K562 (cell line): Measurements from ENCODE around the gene XPR1. TPM values are rescaled to one million over a fixed set of nuclear protein-coding genes. Genes with fewer than 3 reads are reported as not detected.

ENCODE experiments used
- ATAC-seq: fragments of 200-7000 bp; cut with Tn5 transposase; 3 replicates; pipeline ENCODE4 v1.9.1; 2020; ENCODE audit warnings: moderate library complexity
- BruUV-seq: library from RNA; stranded (reverse); fragments of 400-500 nt; replicated peaks from 2 replicates; lab custom pipeline; 2021; lab: Mats Ljungman, UMichigan
- CTCF ChIA-PET: fragments of 300-600 bp; formaldehyde crosslinking; extraction: SDS; loops from one replicate; lab custom pipeline; 2021; ENCODE audit warnings: low intra/inter-chr PET ratio; lab: Yijun Ruan, JAX
- POLR2A ChIA-PET: fragments of 300-600, 350-650 bp; sonication (Branson Sonifier 250); formaldehyde crosslinking; extraction: SDS; loops from one replicate; lab custom pipeline; 2021; ENCODE audit warnings: antibody characterized with exemption, inconsistent platforms; lab: Yijun Ruan, JAX
- DNase-seq, 4 experiments: peaks; one replicate each; pipeline versions ENCODE4 v3.0.0 to v3.0.0-alpha.2; 2011 to 2018; ENCODE audit warnings: low spot score in 3 of 4, mixed read lengths in 3 of 4; ENCODE audit errors: extremely low read depth in 1 of 4
- FAIRE-seq: peaks from 2 replicates; lab custom pipeline; 2011; peaks lifted over from hg19 to GRCh38; lab: Jason Lieb, UNC
- H2AFZ ChIP-seq: 2 replicates; pipeline ENCODE4 v1.6.0; 2011; ENCODE audit warnings: low read depth, low read length, control low read depth, inconsistent platforms
- H3K27ac ChIP-seq: fragments of 200-600 bp; 3 replicates; pipeline ENCODE4 v1.8.0; 2011; ENCODE audit warnings: low read depth, mild to moderate bottlenecking, control low read depth, inconsistent platforms, low read length, moderate library complexity, mixed read lengths; ENCODE audit errors: extremely low read depth
- H3K27me3 ChIP-seq, 2 experiments: fragments of 300-600 bp in 1 of 2; 2 replicates in 1 of 2; 3 replicates in 1 of 2; pipeline versions ENCODE4 v1.6.0 to v1.8.0; 2011; ENCODE audit warnings: inconsistent platforms in 2 of 2, low read length in 2 of 2, mild to moderate bottlenecking in 1 of 2, mixed read lengths in 1 of 2, moderate library complexity in 1 of 2; ENCODE audit not compliant: control insufficient read depth in 2 of 2, insufficient read depth in 2 of 2
- H3K36me3 ChIP-seq: fragments of 300-600 bp; 3 replicates; pipeline ENCODE4 v1.8.0; 2011; ENCODE audit warnings: mild to moderate bottlenecking, low read length, inconsistent platforms; ENCODE audit not compliant: control insufficient read depth, insufficient read depth
- H3K4me1 ChIP-seq, 2 experiments: fragments of 200-600 bp in 1 of 2; replicated peaks in 1 of 2; 2 replicates in 1 of 2; 3 replicates in 1 of 2; pipeline versions ENCODE4 v1.5.1 to v1.8.0; 2011; ENCODE audit warnings: inconsistent platforms in 2 of 2, low read length in 2 of 2, mild to moderate bottlenecking in 1 of 2, mixed read lengths in 1 of 2, moderate library complexity in 1 of 2; ENCODE audit not compliant: control insufficient read depth in 2 of 2, insufficient read depth in 2 of 2
- H3K4me2 ChIP-seq: 2 replicates; pipeline ENCODE4 v1.6.1; 2011; ENCODE audit warnings: low read length, control low read depth, inconsistent platforms, mixed read lengths; ENCODE audit not compliant: insufficient read depth
- H3K4me3 ChIP-seq: fragments of 200-600 bp; sonication (generic), shearing (Covaris generic); 2 replicates; pipeline ENCODE4 v1.5.1; 2016; ENCODE audit warnings: control low read depth, inconsistent platforms
- H3K79me2 ChIP-seq: fragments of 200-600 bp; 3 replicates; pipeline ENCODE4 v1.8.0; 2011; ENCODE audit warnings: low read length, inconsistent platforms; ENCODE audit not compliant: control insufficient read depth, insufficient read depth
- H3K9ac ChIP-seq, 2 experiments: 2 replicates each; pipeline versions ENCODE4 v1.6.0 to v1.6.1; 2011; ENCODE audit warnings: low read depth in 2 of 2, low read length in 2 of 2, control low read depth in 1 of 2, inconsistent platforms in 1 of 2, mild to moderate bottlenecking in 1 of 2, mixed read lengths in 1 of 2; ENCODE audit not compliant: insufficient read depth in 1 of 2
- H3K9me1 ChIP-seq: one replicate; pipeline ENCODE4 v1.6.0; 2011; ENCODE audit warnings: inconsistent platforms, mild to moderate bottlenecking, low read length, moderate library complexity; ENCODE audit not compliant: control insufficient read depth, insufficient read depth
- H3K9me3 ChIP-seq: replicated peaks from 2 replicates; pipeline ENCODE4 v1.5.1; 2011; ENCODE audit warnings: low read depth, low read length, inconsistent platforms; ENCODE audit not compliant: control insufficient read depth, insufficient read depth
- H4K20me1 ChIP-seq: replicated peaks from 2 replicates; pipeline ENCODE4 v1.6.1; 2011; ENCODE audit warnings: low read length, inconsistent platforms, mixed read lengths; ENCODE audit not compliant: control insufficient read depth, insufficient read depth
- MEIS2 ChIP-seq: fragments of 450-650 bp; IDR thresholded peaks from 2 replicates; pipeline ENCODE4 v1.6.1; 2014; ENCODE audit warnings: mild to moderate bottlenecking; ENCODE audit not compliant: partially characterized antibody
- RFX1 ChIP-seq: fragments of 450-650 bp; IDR thresholded peaks from 2 replicates; pipeline ENCODE4 v1.6.1; 2016; ENCODE audit warnings: mild to moderate bottlenecking, moderate library complexity
- TGIF2 ChIP-seq: sonication (generic); formaldehyde crosslinking; IDR thresholded peaks from 2 replicates; pipeline ENCODE4 v1.8.1; 2022; ENCODE audit warnings: mild to moderate bottlenecking, missing genetic modification reagents, moderate library complexity
- WGBS: fragments of 100-300 bp; shearing (Covaris generic); methylation state at CpG from one replicate; pipeline ENCODE4 v1.1.6; 2016; ENCODE audit warnings: low coverage, mixed read lengths; ENCODE audit not compliant: insufficient coverage; ENCODE audit errors: missing lambda C conversion rate; 5-methylcytosine and 5-hydroxymethylcytosine counted together
- in situ Hi-C: fragments of 300-500 bp; cut with MboI; formaldehyde crosslinking; loops from 4 replicates; pipeline ENCODE4 v1.15.0; 2018; ENCODE audit warnings: inconsistent platforms, mixed read lengths
- intact Hi-C: fragments of 100-400 bp; cut with micrococcal nuclease; formaldehyde crosslinking; loops from 2 replicates; pipeline ENCODE4 v1.14.2; 2022
- polyA plus RNA-seq, 8 experiments: library from polyadenylated mRNA; depleted of rRNA in 4 of 8; stranded (reverse) in 5 of 8; unstranded in 3 of 8; fragments of >200 nt; fragmentation: Nextera tagmentation in 2 of 8; fragmentation: Illumina TruSeq in 1 of 8; extraction: Ambion mirVana in 2 of 8; extraction: Trizol in 1 of 8; gene quantifications; 2 replicates each; pipeline versions ENCODE4 v1.2.1 to v1.2.3, GENCODE V29; 2011 to 2014; ENCODE audit warnings: inconsistent platforms in 1 of 8, missing spikeins in 1 of 8
- total RNA-seq, 7 experiments: library from RNA; depleted of rRNA in 6 of 7; stranded (reverse); fragments of >200 nt in 6 of 7; fragmentation: Illumina TruSeq in 2 of 7; extraction: Trizol in 2 of 7; gene quantifications; 2 replicates each; pipeline versions ENCODE4 v1.2.1 to v1.2.3, GENCODE V29; 2011 to 2021; ENCODE audit warnings: low replicate concordance in 1 of 7
- TF ChIP-seq, protein P1 (sequence below): sonication (generic); formaldehyde crosslinking; IDR thresholded peaks from 2 replicates; pipeline ENCODE4 v1.8.0; 2022; ENCODE audit warnings: mild to moderate bottlenecking, missing genetic modification reagents, borderline replicate concordance
- TF ChIP-seq, protein P2 (sequence below): fragments of 450-650 bp; IDR thresholded peaks from 2 replicates; pipeline ENCODE4 v1.6.1; 2016

XPR1 gene
- total and polyA plus RNA-seq, 9 of the 15 experiments (the other 6 are each of a cell fraction or from before 2014, with no cell fraction given), result 3.0 to 66.2 (median 38.6) TPM

DNA sequence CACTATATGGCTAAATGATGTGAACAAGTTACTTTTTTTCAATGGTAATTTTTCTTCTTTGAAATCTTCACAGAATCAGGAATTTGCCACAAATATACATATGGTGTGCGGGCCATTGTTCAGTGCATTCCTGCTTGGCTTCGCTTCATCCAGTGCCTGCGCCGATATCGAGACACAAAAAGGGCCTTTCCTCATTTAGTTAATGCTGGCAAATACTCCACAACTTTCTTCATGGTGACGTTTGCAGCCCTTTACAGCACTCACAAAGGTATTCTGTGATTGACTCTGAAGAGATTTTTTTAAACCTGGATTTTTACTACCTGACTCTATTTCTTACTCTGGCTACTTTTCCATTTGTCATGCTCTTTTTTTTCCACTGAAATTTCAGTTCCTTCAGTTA lies 204.6 kb downstream of the XPR1 start (continued):
- TF ChIP-seq, protein P1, sequence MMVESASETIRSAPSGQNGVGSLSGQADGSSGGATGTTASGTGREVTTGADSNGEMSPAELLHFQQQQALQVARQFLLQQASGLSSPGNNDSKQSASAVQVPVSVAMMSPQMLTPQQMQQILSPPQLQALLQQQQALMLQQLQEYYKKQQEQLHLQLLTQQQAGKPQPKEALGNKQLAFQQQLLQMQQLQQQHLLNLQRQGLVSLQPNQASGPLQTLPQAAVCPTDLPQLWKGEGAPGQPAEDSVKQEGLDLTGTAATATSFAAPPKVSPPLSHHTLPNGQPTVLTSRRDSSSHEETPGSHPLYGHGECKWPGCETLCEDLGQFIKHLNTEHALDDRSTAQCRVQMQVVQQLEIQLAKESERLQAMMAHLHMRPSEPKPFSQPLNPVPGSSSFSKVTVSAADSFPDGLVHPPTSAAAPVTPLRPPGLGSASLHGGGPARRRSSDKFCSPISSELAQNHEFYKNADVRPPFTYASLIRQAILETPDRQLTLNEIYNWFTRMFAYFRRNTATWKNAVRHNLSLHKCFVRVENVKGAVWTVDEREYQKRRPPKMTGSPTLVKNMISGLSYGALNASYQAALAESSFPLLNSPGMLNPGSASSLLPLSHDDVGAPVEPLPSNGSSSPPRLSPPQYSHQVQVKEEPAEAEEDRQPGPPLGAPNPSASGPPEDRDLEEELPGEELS (CRISPR knock-in tag), result no peak

DNA sequence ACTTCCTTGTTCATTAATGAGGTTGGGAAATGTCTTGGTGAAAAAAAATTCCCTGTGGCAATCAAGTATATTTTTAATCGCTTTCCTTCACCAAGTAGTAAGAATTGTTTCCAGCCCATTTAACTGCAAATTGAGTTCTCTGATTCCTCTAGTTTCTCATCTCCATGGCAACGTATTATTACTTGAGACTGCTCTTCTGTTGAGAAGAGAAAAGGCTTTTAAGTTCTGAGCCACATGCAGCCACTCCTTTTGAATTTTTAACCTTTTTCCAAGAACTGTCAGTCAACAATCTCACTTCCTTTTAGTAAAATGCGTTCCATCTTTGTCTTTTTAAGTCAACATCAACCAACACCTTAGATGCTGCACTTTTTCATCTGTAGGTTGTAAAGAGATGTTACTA lies 205.2 kb downstream of the XPR1 start:
- no peak overlapping the region for H2AFZ ChIP-seq
- no peak for ATAC-seq
- no TSS peak for BruUV-seq
- H3K9me1 ChIP-seq, result no peaks in the 10 kb centered on the region
- POLR2A ChIA-PET, result no interaction called here
- H3K4me2 ChIP-seq, result no peak overlapping the region
- no peak for DNase-seq
- peaks cover 31% of the 10 kb centered on the region for H3K36me3 ChIP-seq
- intact Hi-C loops, result no loop called here
- H3K9ac ChIP-seq, result no peak overlapping the region
- H3K4me3 ChIP-seq, result no peak overlapping the region
- TF ChIP-seq, protein P2, sequence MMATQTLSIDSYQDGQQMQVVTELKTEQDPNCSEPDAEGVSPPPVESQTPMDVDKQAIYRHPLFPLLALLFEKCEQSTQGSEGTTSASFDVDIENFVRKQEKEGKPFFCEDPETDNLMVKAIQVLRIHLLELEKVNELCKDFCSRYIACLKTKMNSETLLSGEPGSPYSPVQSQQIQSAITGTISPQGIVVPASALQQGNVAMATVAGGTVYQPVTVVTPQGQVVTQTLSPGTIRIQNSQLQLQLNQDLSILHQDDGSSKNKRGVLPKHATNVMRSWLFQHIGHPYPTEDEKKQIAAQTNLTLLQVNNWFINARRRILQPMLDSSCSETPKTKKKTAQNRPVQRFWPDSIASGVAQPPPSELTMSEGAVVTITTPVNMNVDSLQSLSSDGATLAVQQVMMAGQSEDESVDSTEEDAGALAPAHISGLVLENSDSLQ, result peak; percentile 54; the same call in 1 of the 2 replicates
- TF ChIP-seq TGIF2 (CRISPR knock-in tag), result no peak
- peak; percentile 31 for TF ChIP-seq MEIS2
- TF ChIP-seq RFX1, result peak; percentile 64
- TF ChIP-seq, all 486 proteins: peak for 3
- Histone ChIP-seq H4K20me1 (no peaks in the 10 kb centered on the region), H3K27ac (no peak overlapping the region), H3K4me1 (no peaks in the 10 kb centered on the region), H3K79me2 (no peaks in the 10 kb centered on the region), H3K9me3 (no peaks in the 10 kb centered on the region), H3K27me3 (no peaks in the 10 kb centered on the region)
- CTCF ChIA-PET, result no interaction called here
- FAIRE-seq, result no peak
- in situ Hi-C loops, result no loop called here
- 54% methylated on average over 3 of the region's 3 CpGs for WGBS
